GM12878 (cell line): Measurements from ENCODE around the gene UBALD2.

Source experiments
- CBFB ChIP-seq: IDR thresholded peaks from 2 replicates; pipeline ENCODE4 v1.6.1; 2016; ENCODE audit warnings: antibody characterized with exemption, low read depth
- CEBPZ ChIP-seq: fragments of 150-350 bp; IDR thresholded peaks from 2 replicates; pipeline ENCODE4 v1.6.1; 2016; ENCODE audit warnings: low read depth, low read length
- CTCF ChIP-seq, 3 experiments: IDR thresholded peaks in 2 of 3; conservative IDR thresholded peaks in 1 of 3; 2 replicates each; pipeline ENCODE4 v1.5.1; 2011; ENCODE audit warnings: low read depth in 3 of 3, low read length in 3 of 3, mild to moderate bottlenecking in 3 of 3, control low read depth in 2 of 3, moderate library complexity in 2 of 3, inconsistent platforms in 1 of 3, mixed read lengths in 1 of 3; ENCODE audit not compliant: control insufficient read depth in 2 of 3, insufficient read depth in 1 of 3; ENCODE audit errors: extremely low read depth in 1 of 3
- EP300 ChIP-seq, 2 experiments: fragments of 150-350 bp in 1 of 2; IDR thresholded peaks; 2 replicates each; pipeline ENCODE4 v1.6.1; 2011 to 2012; ENCODE audit warnings: low read depth in 2 of 2, low read length in 2 of 2, borderline replicate concordance in 1 of 2, improper control_type of control experiment in 1 of 2, inconsistent platforms in 1 of 2; ENCODE audit not compliant: control insufficient read depth in 1 of 2
- POLR2AphosphoS5 ChIP-seq: IDR thresholded peaks from 2 replicates; pipeline ENCODE4 v1.6.1; 2011; ENCODE audit warnings: mild to moderate bottlenecking, low read length, inconsistent platforms
- RAD21 ChIP-seq: IDR thresholded peaks from 2 replicates; pipeline ENCODE4 v1.6.1; 2011; ENCODE audit warnings: mild to moderate bottlenecking, low read depth, low read length, moderate library complexity; ENCODE audit not compliant: insufficient read depth
- STAT3 ChIP-seq: IDR thresholded peaks from 2 replicates; pipeline ENCODE4 v1.6.1; 2011; ENCODE audit warnings: low read depth, low read length, improper control_type of control experiment

- TF ChIP-seq POLR2AphosphoS5 (no peak), RAD21 (no peak), STAT3 (no peak), CTCF (IDR thresholded peaks at IDR 0.05 in 2 of 3, conservative IDR thresholded peaks at IDR 0.05 in 1 of 3; ENCODE audit: control insufficient read depth in 2 of 3, extremely low read depth in 1 of 3, insufficient read depth in 1 of 3, low read depth in 3 of 3, low read length in 3 of 3) (no peak), CEBPZ (no peak), EP300 (IDR thresholded peaks at IDR 0.05; ENCODE audit: borderline replicate concordance in 1 of 2, control insufficient read depth in 1 of 2, low read depth in 2 of 2, low read length in 2 of 2) (no peak), CBFB (no peak)
These were observed 1.3 kb upstream of the UBALD2 start for GRCh38 chr17:76263896-76264295.
